T-helper 22 cell (primary cell): Measurements from ENCODE around the gene C20orf144.
"Not testable (repeated sequence)": the region's sequence is repeated elsewhere in the genome, so short reads cannot be mapped to it uniquely, and the experiment has no call there.

ENCODE experiments used
- DNase-seq: peaks from one replicate; pipeline ENCODE4 v3.0.0-alpha.2; 2020; ENCODE audit warnings: low read depth

C20orf144 gene

GRCh38 chr20:33693741-33694638 lies 31.9 kb downstream of the C20orf144 start:
- DNase-seq = no peak

- DNase-seq = no peak
These were observed 32.5 kb downstream of the C20orf144 start for GRCh38 chr20:33694639-33695012.

- DNase-seq = no peak
These were observed 34.3 kb downstream of the C20orf144 start for GRCh38 chr20:33696448-33696847.

DNA sequence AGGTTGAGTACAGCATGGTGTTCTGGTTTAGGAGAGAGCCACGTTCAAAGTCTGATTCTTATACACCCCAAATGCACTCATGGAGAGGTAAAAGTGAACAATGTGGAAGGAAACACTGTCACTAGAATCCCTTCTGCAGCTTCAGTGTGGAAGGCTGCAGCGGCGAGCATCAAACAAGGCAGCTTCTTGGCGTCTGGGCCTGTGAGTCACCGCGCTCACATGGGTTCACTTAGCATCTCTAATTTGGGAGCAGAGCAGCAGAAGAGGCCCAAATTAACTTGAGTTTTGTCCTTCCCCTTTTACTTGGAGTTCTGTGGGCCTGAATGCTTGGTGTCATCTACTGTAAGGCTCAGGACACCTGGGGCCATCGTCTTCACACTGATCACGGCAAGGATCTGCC lies 35.0 kb downstream of the C20orf144 start:
- DNase-seq = no peak

GRCh38 chr20:33698966-33699365 lies 36.8 kb downstream of the C20orf144 start:
- DNase-seq = not testable (repeated sequence)

DNA sequence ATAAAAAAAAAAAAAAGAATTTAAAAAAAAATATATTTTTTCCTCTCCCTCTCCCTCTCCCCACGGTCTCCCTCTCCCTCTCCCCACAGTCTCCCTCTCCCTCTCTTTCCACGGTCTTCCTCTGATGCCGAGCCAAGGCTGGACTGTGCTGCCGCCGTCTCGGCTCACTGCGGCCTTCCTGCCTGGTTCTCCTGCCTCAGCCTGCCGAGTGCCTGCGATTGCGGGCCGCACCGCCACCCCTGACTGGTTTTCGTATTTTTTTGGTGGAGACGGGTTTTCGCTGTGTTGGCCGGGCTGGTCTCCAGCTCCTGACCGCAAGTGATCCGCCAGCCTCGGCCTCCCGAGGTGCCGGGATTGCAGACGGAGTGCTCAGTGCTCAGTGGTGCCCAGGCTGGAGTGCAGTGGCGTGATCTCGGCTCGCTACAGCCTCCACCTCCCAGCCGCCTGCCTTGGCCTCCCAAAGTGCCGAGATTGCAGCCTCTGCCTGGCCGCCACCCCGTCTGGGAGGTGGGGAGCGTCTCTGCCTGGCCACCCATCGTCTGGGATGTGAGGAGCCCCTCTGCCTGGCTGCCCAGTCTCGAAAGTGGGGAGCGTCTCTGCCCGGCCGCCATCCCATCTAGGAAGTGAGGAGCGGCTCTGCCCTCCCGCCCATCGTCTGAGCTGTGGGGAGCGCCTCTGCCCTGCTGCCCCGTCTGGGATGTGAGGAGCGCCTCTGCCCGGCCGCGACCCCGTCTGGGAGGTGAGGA lies 38.7 kb downstream of the C20orf144 start:
- DNase-seq = not testable (repeated sequence)

- no peak for DNase-seq
These were observed 39.7 kb downstream of the C20orf144 start for GRCh38 chr20:33701629-33702450.

- no peak for DNase-seq
These were observed 40.7 kb downstream of the C20orf144 start for GRCh38 chr20:33702861-33703260.

GRCh38 chr20:33703498-33704137 lies 41.5 kb downstream of the C20orf144 start:
- no peak for DNase-seq

DNA sequence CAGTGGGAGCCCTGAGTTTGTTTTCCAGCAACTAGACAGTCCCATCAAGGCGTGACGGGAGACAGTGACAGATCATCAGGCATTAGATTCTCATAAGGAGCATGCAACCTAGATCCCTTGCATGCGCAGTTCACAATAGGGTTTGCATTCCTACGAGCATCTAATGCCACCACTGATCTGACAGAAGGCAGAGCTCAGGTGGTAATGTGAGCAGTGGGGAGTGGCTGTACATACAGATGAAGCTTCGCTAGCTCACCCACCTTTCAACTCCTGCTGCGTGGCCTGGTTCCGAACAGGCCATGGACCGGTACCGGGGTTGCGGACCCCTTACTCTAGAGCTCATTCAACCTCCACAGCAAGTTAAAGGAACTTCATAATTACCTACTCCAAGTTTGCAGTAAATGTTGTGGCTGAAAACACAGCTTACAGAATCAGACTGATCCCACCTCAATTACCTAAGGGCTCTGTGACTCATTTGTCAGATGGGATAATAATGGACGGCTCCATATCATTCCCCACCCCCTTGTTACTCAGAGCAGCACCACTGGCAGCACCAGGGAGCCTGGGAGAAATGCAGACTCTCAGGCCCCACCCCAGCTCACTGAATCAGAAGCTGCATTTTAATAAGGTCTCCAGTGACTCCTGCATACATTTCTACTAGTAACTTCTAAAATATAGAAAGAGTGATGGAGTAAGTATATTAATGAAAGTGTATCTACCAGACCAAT lies 42.2 kb downstream of the C20orf144 start:
- DNase-seq = no peak

GRCh38 chr20:33707668-33708067 lies 45.5 kb downstream of the C20orf144 start:
- DNase-seq = no peak

DNA sequence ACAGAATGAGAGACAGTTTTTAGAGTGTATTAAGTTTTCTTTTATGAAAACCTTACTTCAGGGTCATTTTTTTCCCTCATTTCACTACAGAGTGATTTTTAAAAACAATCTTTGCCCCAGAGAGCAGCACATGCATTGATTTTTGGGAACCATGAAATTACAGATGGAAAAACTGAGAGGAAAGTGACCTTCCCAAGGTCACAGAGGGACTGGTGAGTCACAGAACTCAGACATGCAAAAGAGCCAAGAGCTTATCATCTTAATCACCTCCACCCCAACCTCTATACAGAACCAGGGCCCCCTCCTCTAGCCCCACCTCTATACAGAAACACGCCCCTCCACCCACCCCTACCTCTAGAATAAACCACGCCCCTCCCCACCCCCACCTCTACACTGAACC lies 47.3 kb downstream of the C20orf144 start:
- no peak for DNase-seq

GRCh38 chr20:33709905-33710541 lies 47.9 kb downstream of the C20orf144 start:
- DNase-seq = no peak

GRCh38 chr20:33710681-33711445 lies 48.7 kb downstream of the C20orf144 start:
- no peak for DNase-seq

- no peak for DNase-seq
These were observed 49.3 kb downstream of the C20orf144 start for GRCh38 chr20:33711446-33711738.
